Nephron progenitor cell (in vitro differentiated cells): ENCODE results near the gene BID.

ENCODE experiments used
- DNase-seq: peaks from one replicate; pipeline ENCODE4 v3.0.0; 2021
- H3K27ac Mint-ChIP-seq: 2 replicates; pipeline ENCODE4 v1.8.0; 2021; ENCODE audit warnings: mild to moderate bottlenecking, moderate library complexity, mixed read lengths
- H3K27me3 Mint-ChIP-seq: 2 replicates; pipeline ENCODE4 v1.8.0; 2021; ENCODE audit warnings: mild to moderate bottlenecking, low read depth, mixed read lengths; ENCODE audit not compliant: poor library complexity
- H3K36me3 Mint-ChIP-seq: 2 replicates; pipeline ENCODE4 v1.8.0; 2021; ENCODE audit warnings: low read depth, mixed read lengths
- H3K4me1 Mint-ChIP-seq: 2 replicates; pipeline ENCODE4 v1.8.0; 2021; ENCODE audit warnings: mixed read lengths
- H3K4me3 Mint-ChIP-seq: 2 replicates; pipeline ENCODE4 v1.8.0; 2021; ENCODE audit warnings: mild to moderate bottlenecking, moderate library complexity, mixed read lengths
- H3K9me3 Mint-ChIP-seq: 2 replicates; pipeline ENCODE4 v1.8.0; 2021; ENCODE audit warnings: mild to moderate bottlenecking, moderate library complexity, mixed read lengths
- TF ChIP-seq, protein P1 (sequence below): fragments of 200-600 bp; sonication (generic); IDR thresholded peaks from 2 replicates; pipeline ENCODE4 v1.5.0; 2021; ENCODE audit warnings: antibody characterized with exemption

The BID gene

DNA sequence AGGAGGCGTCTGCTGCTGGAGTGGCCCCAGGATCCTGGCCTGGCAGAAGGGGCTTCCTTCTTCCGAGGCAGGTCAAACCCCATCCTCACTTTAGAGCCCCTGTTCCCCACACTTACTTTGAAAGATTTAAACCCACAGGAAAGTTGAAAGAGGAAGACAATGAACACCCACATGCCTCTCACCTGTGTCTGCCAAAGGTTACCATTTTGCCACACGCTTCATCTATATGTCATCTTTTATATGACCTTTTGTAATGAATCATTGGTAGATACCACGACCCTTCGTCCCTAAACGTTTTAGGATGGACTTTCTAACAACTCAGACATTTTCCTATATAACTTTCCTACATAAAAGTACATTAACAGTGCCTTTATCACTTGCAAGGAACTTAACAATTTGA lies 39.8 kb upstream of the BID start:
- Mint-ChIP-seq H3K4me3 (no peak overlapping the region), H3K4me1 (peaks cover 22% of the 10 kb centered on the region), H3K27me3 (no peaks in the 10 kb centered on the region), H3K27ac (no peak overlapping the region), H3K9me3 (no peaks in the 10 kb centered on the region), H3K36me3 (no peaks in the 10 kb centered on the region)
- no peak for DNase-seq
- TF ChIP-seq, protein P1, sequence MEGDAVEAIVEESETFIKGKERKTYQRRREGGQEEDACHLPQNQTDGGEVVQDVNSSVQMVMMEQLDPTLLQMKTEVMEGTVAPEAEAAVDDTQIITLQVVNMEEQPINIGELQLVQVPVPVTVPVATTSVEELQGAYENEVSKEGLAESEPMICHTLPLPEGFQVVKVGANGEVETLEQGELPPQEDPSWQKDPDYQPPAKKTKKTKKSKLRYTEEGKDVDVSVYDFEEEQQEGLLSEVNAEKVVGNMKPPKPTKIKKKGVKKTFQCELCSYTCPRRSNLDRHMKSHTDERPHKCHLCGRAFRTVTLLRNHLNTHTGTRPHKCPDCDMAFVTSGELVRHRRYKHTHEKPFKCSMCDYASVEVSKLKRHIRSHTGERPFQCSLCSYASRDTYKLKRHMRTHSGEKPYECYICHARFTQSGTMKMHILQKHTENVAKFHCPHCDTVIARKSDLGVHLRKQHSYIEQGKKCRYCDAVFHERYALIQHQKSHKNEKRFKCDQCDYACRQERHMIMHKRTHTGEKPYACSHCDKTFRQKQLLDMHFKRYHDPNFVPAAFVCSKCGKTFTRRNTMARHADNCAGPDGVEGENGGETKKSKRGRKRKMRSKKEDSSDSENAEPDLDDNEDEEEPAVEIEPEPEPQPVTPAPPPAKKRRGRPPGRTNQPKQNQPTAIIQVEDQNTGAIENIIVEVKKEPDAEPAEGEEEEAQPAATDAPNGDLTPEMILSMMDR, result no peak

DNA sequence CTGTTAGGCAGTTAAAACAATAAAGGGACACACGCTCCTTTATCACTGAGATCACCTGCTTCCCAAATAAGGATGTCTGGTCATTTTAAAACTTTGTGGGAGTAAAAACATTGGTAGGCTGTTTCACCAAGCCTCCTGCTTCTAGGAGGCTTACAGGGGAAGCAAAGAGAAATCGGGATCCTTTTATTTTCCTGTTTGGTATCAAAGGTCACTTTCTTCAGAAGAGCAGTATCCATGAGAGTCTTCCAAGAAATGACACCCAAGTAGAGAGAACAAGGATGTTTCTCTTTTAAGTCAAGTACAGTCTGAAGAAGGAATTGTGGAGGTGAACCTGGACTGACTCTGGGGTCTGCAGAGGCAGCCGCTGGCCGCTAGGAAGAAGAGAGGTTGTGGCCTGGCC lies 36.9 kb upstream of the BID start:
- Mint-ChIP-seq H3K27me3 (no peaks in the 10 kb centered on the region), H3K4me3 (no peak overlapping the region), H3K27ac (peak overlapping the region; percentile 13), H3K9me3 (no peaks in the 10 kb centered on the region), H3K36me3 (peaks cover 14% of the 10 kb centered on the region), H3K4me1 (peaks cover 51% of the 10 kb centered on the region)
- no peak for DNase-seq
- TF ChIP-seq, protein P1, result no peak

DNA sequence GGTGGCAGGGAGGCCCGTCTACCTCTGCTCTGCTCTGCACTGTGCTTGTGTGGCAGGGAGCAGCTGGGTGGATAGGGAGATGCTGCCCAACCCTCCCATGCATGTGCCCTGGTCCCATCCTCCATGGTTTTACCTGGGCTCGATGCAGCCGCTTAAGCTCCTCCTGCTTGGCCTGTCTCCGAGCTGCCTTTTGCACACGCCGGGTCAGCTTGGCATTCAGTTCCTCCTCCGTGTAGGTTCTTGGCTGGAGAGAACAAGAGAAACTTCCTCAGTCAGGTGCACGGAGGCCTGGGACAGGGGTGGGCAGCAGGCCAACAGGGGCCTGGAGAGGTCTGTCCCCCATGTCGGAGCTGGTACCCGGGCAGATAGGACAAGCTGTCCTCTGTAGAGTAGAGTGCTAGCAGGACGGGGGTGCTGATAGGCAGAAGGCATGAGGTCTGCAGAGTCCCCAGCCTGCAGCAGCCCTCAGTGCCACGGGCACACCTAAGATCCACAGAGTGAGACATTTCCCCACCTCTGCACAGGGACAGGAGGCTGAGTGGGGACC lies 36.4 kb upstream of the BID start:
- Mint-ChIP-seq H3K4me1 (peaks cover 53% of the 10 kb centered on the region), H3K9me3 (no peaks in the 10 kb centered on the region), H3K27ac (no peak overlapping the region)

DNA sequence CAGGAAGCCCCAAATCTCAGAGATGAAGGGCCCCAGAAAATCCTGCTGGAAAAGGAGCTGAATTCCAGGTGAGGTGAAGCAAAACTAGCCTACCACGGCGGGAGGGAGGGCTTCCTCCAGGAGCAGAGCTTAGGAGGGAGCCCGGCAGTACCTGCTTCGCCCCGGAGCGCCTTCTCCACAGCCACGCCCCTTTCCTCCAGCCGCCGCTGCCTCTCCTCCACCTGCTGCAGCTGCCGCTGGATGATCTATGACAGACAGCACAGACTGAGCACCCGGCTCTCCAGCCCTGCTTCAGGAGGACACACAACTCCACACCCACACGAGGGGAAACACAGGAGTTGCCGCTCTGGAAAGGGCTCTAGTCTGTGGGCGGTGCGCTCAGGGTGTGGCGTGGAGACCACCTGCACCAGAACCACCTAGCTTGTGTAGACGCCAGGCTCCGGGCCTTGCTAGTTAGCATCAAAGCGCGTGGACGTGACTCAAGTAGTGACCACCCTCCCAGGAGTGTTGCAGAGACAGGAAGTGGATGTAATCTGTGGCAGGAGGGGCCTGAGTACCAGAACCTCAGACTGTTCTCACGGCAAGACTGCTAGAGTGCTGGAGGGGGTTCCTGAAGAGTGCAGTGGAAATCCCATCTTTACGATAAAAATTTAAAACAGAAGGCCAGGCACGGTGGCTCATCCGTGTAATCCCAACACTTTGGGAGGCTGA lies 34.6 kb upstream of the BID start:
- Mint-ChIP-seq H3K27me3 (no peaks in the 10 kb centered on the region), H3K36me3 (peaks cover 17% of the 10 kb centered on the region), H3K27ac (peak overlapping the region; percentile 88), H3K4me3 (no peak overlapping the region), H3K4me1 (peaks cover 67% of the 10 kb centered on the region), H3K9me3 (no peaks in the 10 kb centered on the region)
- TF ChIP-seq, protein P1, result no peak
- DNase-seq, result peak; percentile 31

More for the DNA sequence above, 36.4 kb upstream of the BID start:
- Mint-ChIP-seq H3K4me3 (no peak overlapping the region), H3K36me3 (peaks cover 17% of the 10 kb centered on the region), H3K27me3 (no peaks in the 10 kb centered on the region)
- no peak for DNase-seq
- TF ChIP-seq, protein P1, result no peak

DNA sequence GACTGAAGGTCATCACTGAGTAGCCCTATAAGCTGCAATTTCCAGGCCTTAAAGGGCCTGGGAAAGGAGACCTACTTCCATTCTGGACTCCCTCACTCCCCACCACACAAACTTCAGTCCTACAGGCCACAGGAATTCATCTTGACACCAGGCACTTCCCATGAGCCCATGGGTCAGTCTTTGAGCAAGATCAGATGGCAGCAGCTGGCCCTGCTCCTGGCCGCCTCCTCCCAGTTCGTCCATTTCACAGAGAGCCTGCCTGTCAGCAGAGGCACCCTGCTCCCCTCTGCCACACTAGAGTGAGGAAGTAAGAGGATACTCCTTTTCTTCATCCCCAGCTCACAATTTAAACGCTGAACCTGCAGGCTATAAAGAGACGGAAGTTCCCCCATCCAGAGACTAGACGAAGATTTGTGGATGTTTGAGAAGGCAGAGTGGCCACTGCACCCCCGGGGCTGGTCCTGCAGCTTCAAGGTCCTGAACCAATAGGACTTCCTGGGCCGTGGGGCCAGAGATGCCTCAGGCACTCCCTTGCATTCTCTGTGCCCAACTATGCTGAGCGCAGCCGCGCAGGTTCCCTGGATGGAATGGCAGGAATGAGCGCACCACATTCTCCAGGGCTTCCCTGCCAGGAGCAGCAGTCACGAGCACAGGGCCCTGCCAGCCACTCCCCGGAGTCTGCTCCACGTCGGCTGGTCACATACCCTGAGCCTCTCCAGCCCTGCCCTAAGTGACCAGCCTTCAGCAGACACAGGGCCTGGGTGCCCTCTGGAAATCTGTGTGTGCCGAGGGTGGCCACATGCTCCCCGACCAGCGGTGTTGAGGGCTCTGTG lies 33.5 kb upstream of the BID start:
- TF ChIP-seq, protein P1, result no peak
- Mint-ChIP-seq H3K4me1 (peaks cover 75% of the 10 kb centered on the region), H3K27ac (peak overlapping the region; percentile 66), H3K27me3 (no peaks in the 10 kb centered on the region), H3K9me3 (no peaks in the 10 kb centered on the region), H3K36me3 (peaks cover 17% of the 10 kb centered on the region), H3K4me3 (no peak overlapping the region)
- DNase-seq, result no peak
